Measurements from ENCODE around the gene TEN1.
"Not testable (repeated sequence)": the region's sequence is repeated elsewhere in the genome, so short reads cannot be mapped to it uniquely, and the experiment has no call there.

The TEN1 gene

DNA sequence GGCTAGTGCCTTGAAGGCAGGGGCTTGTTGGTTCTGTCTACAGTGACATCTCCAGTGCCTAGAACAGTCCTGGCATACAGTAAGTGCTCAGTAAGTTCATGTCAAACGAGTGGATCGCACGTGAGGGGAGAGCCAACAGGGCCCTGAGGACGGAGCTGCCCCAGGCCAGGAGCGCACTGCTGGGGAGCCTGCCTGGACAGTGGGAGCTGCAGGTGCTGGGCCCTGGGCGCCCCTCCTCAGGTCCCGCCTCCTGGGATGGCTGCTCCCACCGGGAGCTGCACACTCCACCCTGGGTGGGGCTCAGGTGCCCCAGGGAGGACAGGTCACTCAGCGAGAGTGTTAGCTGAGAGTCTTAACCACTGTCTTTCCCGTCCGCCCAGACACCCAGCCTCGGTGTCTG lies 46.3 kb downstream of the TEN1 start:
- DNase-seq (ENCODE audit: low spot score): no peak

DNA sequence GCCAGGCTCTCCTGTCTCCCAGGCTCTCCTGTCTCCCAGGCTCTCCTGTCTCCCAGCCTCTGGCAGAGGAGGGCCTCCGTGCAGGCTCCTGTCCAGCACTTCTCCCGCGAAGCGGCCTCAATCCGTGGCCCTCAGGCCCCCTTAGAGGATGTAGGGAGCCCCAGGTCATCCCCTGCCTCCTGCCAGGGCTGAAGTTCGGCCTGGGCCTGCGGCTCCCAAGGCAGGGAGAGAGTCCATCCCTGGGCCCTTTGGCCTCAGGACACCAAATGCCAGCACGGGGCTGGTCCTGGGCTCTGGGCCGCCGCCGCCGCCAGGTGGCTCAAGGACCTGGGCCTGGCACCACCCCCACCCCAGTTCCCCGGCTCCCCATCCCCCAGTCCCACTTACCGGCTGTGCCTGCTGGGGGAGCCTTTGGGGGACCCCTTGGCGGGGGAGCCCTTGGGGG lies 47.7 kb downstream of the TEN1 start:
- no peak for DNase-seq (ENCODE audit: low spot score)

DNA sequence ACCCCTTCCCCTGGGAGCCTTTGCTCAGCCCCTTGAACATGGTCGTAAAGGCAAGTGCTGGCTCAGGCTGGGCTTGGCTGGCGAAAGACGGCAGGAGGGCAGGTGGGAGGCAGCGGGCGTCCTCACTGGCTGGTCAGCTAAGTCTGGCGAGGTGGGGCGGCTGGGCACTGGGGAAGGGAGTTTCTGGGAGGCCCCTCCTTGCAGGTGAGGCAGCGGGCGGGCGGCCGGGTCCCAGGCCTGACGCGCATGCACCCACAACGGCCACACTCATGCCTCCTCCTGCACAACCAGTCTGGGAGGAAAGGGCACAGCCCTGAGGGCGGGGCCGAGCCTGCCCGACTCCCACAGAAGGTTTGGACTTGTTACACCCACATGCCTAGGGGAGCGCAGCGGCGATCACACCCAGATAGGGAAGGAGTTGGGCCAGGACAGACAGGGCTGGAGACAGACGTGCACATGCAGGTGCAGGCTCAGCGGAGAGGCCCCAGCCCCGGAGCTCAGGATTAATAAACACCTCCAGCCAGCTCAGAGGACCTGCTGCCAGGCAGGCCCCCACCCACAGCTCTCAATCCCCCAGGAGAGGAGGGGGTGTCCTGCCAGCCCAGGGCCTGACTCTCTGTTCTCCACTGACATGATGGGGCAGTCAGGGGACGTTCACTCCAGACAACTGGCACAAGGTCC lies 48.3 kb downstream of the TEN1 start, which contains the start of gene EVPL:
TSS of gene EVPL (minus strand) at position 148 of the 681 bp plus-strand sequence. CDS start at position 40, 108 bp downstream.
- DNase-seq (ENCODE audit: low spot score): no peak

DNA sequence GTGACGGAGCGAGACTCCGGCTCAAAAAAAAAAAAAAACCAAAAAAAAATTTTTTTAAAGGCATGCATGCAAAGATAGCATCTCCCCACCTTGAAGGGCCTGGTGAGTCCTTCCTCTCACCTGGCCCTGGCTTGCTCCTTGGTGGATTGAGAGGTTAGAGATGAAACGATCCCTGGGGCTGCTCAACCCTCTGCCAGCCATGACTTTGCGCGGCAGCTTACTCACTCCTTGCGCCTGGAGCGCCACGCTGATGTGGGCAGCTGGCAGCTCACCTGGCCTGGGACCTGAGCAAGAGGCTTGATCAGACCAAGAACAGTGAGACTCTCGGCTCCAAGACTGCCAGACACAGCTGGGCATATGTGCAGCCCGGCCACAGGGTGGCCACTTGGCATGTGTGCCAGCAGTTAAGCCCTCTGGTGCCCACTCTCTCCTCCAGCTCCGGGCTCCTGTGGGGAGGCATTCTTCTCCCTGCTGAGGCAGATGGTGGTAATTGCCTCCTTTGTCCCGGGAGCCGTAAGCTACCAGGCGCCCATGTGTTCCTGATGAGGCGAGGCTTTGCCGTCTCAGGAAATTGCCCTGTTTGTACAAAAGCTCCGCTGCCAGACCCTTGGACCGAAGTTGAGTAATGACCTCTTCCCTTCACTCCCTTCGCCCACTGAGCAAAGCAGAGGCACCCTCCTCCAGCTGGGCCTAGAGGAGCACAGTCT lies 53.2 kb downstream of the TEN1 start:
- DNase-seq (ENCODE audit: low spot score): no peak

GRCh38 chr17:76032780-76033108 lies 53.7 kb downstream of the TEN1 start:
- no peak for DNase-seq (ENCODE audit: low spot score)

DNA sequence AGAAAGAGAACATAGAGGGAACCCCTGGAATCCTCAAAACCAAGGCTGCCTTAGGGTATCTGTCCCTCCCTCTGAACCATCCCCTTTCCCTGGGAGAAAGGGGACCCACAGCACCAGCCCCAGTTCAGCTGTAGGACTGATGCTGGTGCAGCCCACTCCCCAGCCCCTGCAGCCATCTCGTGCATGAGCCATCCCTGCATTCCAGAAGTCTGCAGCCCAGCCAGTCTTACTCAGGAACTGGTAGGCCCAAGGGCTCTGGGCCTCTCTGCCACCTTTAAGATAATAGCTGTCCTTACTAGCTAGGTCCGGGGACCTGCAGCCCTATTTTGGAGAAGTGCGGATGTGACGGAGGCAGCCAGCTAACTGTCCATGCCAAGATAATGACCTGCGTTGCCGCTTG lies 54.1 kb downstream of the TEN1 start:
- DNase-seq (ENCODE audit: low spot score): no peak

DNA sequence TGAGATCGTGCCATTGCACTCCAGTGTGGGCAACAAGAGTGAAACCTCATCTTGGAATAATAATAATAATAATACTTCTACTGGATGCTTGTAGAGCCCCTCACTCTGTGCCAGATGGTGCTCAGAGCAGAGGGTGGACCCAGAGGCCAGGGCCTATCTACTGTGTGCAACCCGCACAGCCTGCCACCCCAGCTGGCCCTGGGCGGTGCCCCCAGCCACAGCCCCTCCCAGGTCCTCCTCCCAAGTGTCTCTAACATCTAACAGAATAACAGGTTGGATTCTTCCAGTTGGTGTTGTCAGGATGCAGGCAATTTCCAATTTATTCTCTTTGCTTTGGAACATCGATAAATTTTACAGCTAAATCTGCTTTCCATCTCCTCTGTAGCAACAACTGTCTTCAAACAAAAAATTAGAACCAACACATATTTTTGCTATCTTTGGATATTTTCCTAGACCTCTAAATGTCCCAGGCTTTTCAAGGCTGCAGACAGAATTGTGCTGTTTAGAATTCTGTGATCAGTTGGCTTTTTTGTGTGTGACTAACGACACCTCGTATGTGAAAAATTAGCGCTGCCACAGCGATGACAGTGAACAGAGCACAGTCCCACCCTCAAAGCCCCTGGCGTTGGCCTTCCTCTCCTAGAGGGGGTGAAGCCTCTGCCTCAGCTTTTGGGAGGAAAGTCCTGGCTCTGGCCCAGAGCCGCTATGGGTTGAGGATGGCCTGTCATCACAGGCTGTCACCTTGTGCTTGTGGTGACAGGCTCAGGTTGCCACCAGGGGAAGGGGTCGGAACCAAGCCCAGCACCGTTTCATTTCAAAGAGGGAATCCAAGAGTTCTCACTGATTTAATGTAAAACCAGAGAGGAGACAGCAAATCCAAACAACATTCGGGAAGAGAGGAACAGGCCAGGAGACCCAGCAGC lies 55.6 kb downstream of the TEN1 start:
- DNase-seq (ENCODE audit: low spot score): no peak

DNA sequence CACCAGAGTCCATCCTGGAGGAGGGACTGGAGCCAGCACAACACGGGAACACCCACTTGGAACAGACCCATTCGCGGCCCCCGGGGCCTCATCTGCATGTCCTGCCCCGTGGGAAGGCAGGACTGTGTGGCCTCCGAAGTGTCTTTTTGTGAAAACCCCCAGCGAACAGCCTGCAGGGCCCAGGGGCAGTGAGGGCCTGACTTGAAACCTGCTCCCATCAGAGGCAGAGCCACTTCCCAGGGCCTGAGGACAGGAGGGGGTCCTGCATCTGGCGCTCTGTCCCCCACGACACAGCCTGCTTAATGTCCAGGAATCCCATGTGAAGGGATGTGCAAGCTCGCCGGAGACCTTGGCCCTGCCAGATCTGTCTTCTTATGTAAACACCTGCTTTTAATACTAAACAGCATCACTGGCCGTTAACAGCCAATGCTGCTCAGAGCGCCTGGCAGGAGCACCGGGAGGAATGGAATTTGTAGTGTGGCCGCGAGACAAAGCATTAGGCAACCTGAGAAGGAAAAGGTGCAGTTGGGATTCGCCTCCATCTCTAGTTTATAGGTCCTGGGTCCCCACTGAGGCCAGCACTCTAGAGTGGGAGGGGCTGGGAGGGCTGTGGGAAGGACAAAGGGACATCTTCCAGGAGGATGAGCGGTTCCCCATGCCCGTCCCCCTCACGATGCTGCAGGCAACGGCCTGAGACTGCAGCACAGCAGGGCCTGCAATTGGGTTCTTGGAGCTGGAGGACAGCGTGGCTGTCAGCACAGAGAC lies 57.6 kb downstream of the TEN1 start:
- no peak for DNase-seq (ENCODE audit: low spot score)

GRCh38 chr17:76038050-76038449 lies 59.0 kb downstream of the TEN1 start:
- no peak for DNase-seq (ENCODE audit: low spot score)

- no peak for DNase-seq (ENCODE audit: low spot score)
Observed at GRCh38 chr17:76039121-76039520, 60.1 kb downstream of the TEN1 start.

- no peak for DNase-seq (ENCODE audit: low spot score)
Observed at GRCh38 chr17:76040376-76040775, 61.3 kb downstream of the TEN1 start.

DNA sequence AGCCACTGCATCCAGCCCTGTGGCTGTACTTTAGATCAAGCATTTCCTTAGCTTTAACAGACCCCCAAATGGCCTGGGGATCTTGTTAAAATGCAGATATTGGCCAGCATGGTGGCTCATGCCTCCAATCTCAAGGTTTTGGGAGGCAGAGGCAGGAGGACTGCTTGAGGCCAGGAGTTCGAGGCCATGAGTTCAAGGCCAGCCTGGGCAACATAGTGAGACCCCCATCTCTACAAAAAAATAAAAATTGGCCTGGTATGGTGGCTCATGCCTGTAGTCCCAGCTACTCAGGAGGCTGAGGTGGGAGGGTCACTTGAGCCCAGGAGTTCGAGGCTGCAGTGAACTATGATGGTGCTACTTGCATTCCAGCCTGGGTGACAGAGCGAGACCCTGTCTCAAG lies 63.8 kb downstream of the TEN1 start:
- DNase-seq (ENCODE audit: low spot score): not testable (repeated sequence)

GRCh38 chr17:76044475-76045007 lies 65.5 kb downstream of the TEN1 start:
- not testable (repeated sequence) for DNase-seq (ENCODE audit: low spot score)

GRCh38 chr17:76046064-76046463 lies 67.0 kb downstream of the TEN1 start:
- no peak for DNase-seq (ENCODE audit: low spot score)

DNA sequence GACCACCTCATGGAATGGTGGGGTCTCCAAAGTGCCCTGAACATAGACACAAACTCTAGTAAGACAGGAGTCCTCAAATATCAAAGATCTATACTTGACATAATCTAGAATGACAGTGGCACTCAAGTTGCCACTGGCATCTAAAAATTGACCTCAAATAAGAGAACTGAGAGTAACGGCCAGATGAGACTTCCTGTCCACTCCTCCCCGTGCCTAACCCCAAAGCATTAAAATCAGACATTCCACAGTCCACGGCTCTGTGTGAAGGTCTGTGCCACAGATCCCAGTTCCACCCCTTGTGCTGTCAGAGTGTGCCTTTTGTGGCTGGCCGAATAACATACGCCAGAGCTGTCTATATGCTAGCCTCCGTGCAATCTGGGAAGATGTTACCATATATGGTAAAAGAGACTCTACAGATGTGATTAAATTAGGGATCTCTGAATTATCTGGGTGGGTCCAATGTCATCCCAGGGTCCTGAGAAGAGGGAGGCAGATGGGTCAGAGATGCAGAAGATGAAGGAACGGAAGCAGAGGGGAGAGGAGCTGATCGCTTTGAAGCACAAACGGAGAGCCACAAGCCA lies 69.1 kb downstream of the TEN1 start:
- DNase-seq (ENCODE audit: low spot score): no peak

GRCh38 chr17:76048711-76049110 lies 69.7 kb downstream of the TEN1 start:
- no peak for DNase-seq (ENCODE audit: low spot score)

DNA sequence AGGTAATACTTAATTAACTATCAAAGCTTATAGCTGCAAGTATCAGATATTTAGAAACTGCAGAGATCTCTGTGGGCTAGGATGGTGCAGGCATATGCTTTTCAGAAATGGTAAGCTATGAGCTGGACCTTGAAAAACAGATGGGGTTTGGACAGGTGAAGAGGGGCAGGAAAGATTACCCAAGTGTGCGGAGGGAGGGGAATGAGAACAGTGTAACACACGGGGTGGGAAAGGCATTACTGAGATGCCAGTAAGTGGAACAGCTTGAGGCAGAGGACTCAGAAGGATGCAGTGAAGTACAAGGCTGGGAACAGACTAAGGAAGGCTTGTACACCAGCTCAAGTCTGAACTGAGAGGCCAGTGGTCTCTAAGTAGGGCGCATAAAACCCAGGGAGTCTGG lies 70.2 kb downstream of the TEN1 start:
- no peak for DNase-seq (ENCODE audit: low spot score)

GRCh38 chr17:76049836-76050537 lies 70.9 kb downstream of the TEN1 start:
- no peak for DNase-seq (ENCODE audit: low spot score)
